GM21526 (cell line): ENCODE measurements around the gene TMEM79.
A peak's percentile ranks its signal among the peaks of the same experiment; 100 is the strongest.

Source experiments
- ATAC-seq: cut with Tn5 transposase; IDR thresholded peaks from one replicate; pipeline ENCODE4 v1.9.1; 2021; ENCODE audit warnings: moderate library complexity; ENCODE audit not compliant: unreplicated experiment, low FRiP score

Gene TMEM79

DNA sequence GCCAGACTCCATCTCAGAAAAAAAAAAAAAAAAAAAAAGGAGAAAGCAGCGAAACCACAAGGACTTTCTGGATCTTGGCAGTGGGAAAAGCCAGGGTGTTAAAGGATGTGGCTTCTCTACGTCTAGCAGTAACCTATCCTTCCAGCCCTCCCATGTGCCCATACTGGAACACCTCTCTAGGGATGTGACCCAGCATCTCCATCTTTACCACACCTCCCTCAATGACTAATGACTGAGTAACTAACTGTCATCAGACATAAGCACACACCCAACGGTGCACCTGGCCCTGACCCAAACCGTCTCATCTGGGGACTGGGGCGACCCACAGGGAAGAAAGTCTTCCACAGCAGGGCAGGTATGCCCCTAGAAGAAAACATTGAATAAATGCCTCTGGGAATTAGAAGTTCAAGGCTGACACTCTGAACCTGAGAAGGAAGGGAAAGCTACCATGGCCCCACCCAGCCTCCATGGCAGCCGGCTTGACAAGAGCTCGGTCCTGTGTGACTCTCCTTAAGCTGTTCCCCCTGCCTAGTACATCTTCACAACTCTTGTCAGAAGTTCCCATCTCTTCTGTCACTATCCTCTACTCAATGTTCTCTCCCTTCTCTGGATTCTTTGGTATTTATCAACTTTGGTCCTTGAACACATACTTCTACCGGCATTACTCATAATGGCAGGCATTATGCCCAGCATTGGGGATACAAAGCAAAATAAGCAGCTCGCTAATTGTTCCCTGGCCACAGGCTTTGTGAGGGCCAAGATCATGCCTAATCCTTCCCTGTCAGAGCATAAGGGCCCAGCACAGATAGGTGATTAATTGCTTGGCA lies 21.5 kb upstream of the TMEM79 start:
- ATAC-seq = no peak

DNA sequence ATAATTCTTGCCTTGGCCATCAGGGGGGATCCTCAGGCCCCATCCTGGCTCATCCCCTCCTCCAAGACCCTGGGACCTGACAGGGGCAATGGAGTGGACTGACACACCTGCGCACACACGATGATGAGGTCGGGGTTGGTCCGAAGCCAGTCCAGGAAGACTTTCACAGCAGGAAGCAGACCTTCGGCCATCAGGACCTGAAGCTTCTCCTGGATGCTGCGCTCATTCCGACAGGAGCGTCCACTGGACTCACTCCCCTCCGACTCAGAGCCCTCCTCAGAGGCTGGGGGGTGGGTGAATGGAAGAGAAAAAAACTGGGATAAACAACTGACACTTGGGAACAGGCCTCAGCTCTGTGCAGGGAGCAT lies 20.9 kb upstream of the TMEM79 start:
- no peak for ATAC-seq

DNA sequence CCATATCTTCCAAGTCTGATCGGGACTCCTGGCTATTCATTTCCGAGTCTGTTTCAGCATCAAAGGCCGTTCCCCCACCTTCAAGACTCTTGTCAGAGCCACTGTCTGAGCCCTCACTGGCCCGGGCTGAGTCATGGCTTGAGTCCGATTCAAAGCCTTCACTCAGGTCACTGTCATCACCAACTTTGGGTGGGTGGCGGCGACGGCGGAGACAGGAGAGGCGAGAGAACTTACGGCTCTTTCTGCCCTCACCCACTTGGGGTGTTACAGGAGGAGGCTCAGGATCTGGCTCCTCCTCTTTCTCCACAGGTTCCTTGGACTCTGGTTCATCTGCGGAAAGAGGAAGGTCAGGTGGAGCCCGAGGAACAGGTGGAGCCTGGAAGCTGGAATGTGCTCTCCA lies 18.1 kb upstream of the TMEM79 start:
- ATAC-seq = no peak

DNA sequence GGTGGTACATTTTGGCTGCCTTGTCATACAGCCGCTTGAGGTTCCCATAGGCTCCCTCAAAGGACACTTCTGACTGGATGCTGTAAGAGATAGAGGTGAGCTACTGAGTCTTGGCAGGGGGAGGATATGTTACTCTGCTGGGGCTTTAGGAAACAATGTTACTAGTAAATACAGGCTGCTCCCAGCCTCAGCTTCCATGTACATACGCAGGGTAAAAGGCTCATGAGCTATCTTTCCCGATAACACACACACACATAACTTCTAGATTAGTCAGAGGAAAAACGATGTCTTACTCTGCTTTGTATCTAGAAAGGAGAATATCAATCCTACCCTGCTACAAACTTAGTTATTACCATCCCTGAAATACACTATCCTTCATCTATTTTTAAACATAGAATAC lies 15.8 kb upstream of the TMEM79 start:
- ATAC-seq = no peak

DNA sequence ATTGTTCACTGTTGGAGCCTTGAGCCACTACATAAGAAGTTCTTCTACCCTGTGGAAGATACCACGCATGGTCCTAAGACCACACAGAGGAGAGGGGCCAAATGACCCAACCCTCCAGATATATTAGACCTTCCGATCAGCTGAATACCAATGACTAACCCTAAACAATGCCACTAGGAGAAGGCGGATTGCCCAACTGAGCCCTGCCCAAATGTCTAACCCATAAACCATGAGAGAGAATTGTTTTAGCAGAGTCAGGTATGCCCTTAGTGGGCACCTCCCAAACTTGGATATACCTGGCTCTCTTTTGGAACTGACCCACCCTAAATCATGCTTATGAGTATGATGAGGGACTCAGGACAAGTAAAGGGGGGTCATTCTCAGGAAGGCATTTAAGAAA lies 13.8 kb upstream of the TMEM79 start:
- no peak for ATAC-seq

DNA sequence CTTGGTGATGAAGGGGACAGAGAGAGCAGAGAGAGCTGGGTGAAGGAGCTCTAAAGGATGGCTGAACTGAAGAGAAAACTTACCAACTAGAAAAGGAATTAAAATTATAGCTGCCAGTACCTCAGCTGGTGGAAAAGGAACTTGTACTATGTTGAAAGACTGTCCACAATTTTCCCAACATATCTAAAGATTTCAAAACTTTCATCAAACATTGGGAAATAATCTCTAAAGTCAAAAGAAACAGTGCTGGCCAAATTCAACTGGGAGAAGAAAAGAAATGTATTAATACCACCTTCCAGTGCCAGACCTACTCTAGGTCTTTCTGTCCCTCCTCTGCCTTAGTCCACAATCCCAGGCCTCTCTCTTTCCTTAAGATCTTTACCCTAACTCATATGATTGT lies 7.6 kb upstream of the TMEM79 start:
- no peak for ATAC-seq

DNA sequence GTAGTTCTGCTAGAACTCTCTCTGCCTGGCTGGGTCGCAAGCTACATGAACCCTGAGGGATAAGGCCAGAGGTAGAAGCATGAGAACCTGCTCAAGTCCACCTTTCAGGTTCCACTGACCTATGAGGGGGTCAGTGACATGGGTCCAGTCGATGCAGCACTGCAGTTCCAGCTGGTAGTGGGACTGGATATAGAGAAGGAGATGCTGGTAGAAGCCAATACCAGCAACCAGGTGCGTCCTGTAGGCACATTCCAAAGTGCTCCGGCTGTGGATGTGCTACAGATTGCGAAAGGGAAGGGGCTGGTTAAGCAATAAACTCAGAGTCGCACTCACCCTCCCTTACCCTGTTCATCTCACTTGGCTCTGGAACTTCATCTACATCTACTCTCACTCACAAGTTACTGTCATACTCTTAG lies 7.2 kb upstream of the TMEM79 start:
- ATAC-seq = no peak

DNA sequence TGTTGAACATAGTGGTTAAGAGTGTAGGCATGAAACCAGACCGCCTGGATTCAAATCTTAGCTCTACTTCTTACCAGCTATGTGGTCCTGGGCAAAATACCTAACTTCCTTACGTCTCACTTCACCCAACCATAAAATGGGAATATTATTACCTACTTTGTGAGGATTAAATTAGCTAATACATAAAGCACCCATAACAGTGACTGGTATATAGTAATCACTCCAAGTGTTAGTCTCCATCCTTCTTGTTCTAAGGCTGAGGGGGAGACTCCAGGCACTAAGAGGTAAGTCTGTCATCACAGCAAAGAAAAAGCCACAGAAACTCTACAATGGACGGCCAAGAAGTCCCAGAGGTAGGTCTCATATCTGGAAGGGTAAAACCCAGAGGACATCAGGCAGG lies 4.3 kb upstream of the TMEM79 start:
- ATAC-seq = no peak

DNA sequence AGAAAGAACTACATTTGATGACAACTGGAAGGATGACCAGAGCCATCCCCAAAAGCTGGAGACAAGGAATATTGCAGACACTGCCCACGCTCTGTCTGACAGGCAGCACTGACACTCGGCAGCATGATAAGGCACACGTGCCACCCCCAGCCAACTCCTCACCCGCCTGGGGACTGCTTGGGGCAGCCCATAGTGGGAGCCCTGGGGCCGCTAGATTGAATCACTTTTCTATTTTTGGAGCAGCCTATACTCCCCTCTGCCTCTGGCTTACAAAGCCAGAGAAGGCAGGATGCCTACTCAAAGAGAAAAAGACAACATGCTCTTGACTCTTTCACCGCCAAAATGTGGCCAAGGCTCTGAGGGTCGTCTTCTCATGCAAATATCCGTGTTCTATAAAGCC lies 2.8 kb upstream of the TMEM79 start:
- peak; percentile 35 for ATAC-seq

DNA sequence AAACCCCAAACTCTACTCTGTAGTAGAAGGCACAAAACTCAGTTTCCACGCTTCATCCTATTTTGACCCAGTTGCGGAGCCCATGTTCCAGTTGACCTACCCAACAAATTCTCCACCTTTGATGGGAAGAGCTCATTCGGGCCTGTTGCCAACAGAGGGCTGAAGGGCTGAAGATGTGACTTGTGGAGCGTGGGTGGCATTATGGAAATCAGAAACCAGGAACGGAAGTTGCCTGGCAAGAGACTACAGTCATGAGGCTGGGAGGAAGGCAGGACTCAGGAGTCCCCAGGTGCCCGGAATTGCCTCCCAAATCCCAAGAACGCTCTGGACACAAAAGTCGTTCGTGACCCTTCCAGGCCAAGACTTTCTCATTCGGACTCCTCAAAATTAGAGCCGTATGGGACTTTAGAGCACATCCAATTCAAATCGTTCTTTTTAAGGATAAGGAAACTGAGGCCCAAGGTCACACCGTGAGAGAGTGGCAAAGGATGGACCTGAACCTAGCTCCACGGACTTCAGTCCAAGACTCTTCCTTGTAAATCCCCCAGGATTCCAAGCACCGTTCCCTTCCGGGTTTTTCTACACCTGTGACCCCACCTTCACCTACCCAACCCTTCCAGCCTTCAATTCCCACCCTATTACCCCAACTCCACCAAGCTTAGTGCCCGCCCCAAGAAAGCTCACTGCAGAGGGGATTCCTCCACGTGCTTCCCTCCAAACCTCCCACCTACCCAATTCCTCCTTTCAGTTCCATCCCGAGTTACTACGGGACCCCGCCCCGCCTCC lies 2.2 kb upstream of the TMEM79 start:
- no peak for ATAC-seq

DNA sequence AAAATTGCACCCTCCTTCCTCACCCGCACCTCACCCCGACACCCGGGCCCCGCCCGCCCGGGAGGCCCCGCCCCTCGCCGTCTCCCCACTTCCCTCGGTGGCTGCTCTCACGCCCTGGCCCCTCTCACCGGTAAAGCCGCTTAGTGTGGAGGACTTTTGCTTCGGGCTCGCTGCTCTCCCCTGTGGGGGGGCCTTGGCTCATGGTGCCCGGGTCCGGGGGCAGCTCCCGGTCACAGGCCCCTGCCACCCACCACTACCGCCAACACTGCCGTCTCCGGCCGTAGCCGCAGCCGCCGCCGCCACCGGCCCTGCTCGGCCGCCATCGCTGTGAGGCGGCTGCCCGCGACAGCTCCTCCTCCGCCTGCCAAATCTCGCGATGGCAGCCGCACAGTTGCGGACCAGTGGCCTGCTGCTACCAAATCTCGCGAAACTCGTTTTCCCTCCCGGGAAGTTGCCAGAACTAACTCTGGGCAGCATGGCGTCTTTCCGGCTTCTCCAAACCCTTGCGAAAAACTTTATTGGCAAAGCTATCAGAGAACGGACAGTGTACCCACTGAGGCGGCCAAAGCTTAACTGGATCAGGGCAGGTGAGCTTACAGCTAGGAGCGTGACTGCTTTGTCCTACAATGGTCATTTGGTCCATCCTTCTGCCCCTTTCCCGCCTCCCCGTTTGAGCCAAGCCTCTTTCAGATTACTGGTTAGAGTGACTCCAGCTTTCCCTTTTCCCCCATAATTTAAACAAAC lies 1.5 kb upstream of the TMEM79 start, which contains the start of gene SMG5:
SMG5 (minus strand) TSS at position 347 of the 744 bp plus-strand sequence; CDS start at position 202, 145 bp downstream.
- ATAC-seq = peak; percentile 72

DNA sequence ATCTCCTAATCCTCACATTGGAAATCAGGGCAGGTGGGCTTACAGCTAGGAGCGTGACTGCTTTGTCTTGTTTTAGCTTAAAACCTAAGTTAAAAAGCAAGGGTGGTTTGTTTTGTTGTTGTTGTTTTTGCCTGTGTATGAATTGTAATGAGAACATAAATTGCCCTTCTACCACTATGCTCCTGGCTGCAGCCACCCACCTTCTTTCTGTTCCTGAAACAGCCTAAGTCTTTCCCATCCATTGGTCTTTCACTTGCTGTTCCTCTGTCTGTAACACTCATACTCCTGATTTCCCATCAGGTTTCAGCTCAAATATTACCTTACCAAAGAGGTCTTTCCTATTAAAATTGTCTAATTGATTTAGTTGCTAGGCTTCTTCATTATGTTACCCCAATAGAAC lies 604 bp upstream of the TMEM79 start:
- ATAC-seq = no peak

DNA sequence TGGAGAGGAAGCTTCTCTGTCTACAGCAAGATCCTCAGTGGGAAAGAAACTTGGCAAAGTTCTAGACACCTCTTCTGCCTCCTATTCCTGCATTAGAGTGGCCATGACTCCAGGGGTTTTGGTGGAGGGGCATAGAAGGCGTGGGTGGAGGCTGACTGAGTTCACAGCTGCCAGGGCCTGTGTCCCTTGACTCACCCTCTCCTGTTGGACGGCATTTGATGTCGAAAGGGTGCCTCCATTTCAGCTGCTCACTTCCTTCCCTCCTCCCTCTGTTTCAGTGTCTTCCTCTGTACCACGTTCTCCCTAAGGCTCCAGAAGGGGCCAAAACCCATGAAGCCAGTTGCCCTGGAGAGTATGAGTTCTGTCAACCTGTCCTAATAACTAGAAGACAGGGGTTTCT lies 632 bp downstream of the TMEM79 start:
- ATAC-seq = no peak

DNA sequence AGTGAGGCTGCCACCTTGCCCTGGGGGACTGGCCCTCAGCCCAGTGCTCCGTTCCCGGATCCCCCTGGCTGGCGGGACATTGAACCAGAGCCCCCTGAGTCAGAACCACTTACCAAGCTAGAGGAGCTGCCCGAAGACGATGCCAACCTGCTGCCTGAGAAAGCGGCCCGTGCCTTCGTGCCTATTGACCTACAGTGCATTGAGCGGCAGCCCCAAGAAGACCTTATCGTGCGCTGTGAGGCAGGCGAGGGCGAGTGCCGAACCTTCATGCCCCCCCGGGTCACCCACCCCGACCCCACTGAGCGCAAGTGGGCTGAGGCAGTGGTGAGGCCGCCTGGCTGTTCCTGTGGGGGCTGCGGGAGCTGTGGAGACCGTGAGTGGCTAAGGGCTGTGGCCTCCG lies 1.3 kb downstream of the TMEM79 start:
- no peak for ATAC-seq

DNA sequence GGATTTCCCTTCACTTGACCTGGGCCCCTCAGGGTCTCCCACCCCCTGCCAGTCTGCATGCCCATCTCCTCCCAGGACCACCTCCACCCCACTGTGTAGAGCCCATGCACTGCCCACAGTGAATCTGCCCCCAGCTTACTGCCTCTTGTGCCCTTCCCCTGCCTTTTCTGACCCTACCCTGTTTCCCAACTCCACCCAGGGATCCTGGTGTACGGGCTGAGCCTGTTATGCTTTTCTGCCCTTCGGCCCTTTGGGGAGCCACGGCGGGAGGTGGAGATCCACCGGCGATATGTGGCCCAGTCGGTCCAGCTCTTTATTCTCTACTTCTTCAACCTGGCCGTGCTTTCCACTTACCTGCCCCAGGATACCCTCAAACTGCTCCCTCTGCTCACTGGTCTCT lies 1.9 kb downstream of the TMEM79 start:
- no peak for ATAC-seq

DNA sequence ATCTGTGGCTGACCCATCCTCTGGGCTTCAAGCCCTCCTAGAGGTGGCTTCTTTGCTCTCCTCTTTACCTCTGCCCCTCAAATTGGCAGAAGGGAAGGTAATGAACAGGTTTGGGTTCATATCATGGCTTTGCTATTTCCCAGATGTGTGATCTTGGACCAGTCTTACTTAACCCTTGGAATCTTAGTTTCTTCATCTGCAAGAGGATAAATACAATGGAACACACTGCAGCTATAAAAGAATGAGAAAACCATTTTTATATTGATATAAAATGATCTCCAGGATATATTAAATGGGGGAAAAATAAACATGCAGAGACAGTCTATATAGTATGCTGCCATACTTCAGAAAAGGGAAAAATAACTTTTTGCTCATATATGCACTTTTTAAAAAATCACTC lies 5.7 kb downstream of the TMEM79 start:
- no peak for ATAC-seq

DNA sequence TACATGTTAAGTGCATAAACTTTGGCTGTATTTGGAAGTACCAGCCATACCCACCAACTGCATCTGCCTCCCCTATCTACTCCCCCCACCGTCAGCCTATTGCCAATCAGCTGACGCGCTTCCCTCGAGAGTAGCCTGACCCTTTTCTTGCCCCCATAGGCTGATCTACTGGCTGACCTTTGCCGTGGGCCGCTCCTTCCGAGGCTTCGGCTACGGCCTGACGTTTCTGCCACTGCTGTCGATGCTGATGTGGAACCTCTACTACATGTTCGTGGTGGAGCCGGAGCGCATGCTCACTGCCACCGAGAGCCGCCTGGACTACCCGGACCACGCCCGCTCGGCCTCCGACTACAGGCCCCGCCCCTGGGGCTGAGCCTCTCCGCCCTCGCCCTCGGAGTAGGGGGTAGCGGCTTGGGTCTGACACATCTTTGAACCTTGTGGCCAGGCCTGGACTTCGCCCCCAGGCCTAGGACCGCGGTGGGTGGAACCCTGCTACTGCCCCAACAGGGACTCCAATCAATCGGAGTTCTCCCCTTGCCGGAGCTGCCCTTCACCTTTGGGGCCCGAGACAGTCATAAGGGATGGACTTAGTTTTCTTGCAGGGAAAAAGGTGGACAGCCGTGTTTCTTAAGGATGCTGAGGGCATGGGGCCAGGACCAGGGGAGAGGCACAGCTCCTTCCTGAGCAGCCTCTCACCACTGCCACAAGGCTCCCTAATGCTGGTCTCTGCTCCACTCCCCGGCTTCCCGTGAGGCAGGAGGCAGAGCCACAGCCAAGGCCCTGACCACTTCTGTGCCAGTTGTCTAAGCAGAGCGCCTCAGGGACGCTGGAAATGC lies 7.3 kb downstream of the TMEM79 start:
- ATAC-seq = no peak

DNA sequence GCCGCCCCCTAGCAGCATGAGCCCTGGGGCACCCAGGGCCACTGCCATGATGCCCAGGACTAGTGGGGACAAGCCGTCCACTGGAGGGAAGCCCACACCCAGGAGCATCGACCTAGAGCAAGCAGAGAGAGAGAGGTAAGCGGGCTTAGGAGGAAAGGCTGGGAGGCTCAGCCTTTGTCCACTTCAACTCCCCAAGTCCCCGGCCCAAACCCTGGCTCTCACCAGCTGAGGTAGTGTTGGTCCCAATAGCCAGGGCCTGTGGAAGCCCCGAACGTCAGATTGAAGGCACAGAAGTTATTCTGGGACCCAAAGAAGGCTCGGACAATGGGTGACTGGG lies 8.9 kb downstream of the TMEM79 start:
- no peak for ATAC-seq

DNA sequence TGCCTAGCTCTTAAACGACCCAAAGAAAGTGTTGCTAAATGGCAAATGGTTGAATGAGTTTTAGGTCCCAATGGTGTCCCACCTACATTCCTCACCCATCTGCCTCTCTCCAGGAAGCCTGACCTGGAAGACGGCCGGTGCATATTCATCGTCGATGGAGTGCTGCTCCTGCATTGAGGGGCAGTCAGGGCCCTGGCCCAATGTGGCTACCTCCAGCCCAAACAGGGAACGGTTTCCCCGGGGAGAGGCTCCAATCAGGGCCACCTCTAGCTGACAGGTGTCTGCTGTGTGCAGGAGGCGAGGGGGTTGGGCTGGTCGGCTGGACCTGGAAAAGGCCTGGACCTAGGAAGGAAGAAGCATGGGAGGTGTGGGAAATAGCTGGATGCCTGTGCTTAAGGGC lies 9.8 kb downstream of the TMEM79 start:
- no peak for ATAC-seq

DNA sequence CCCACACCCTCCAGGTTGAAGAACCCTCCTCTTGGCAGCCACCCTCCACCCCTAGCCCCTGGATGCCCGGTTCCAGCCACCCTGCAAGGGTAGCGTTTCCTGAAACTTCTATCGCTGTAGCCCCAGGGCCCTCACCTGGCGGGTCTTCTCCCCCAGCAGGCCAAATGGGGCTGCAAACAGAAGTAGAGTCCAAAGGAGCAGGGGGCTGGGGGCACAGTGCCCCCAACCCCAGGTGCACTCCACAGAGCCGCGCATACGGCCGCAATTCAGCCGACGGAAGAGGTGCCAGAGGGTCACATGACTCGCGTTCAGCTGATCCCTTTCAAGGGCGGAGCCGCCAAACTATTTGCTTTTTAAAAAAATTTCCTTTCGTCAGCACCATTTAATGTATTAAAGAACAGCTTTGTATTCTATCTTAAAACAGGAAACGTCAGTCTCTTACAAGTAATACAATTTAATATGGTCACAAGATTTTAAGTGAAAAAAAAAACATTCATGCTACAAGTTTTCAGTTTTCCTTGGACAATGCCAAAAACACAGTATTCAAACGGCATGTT lies 11.3 kb downstream of the TMEM79 start, which contains the start of gene GLMP:
GLMP (minus strand) TSS at position 289 of the 557 bp plus-strand sequence; CDS start at position 255, 34 bp downstream.
- ATAC-seq = no peak
